HepG2 (cell line): ENCODE measurements around the gene HYCC2. TPM values are rescaled to one million over a fixed set of nuclear protein-coding genes. Genes with fewer than 3 reads are reported as not detected.

Experiments
- CAMTA2 ChIP-seq: sonication (generic); formaldehyde crosslinking; IDR thresholded peaks from 2 replicates; pipeline ENCODE4 v1.4.0; 2020; ENCODE audit warnings: mild to moderate bottlenecking, missing genetic modification reagents, borderline replicate concordance
- DR1 ChIP-seq: sonication (generic); formaldehyde crosslinking; IDR thresholded peaks from 2 replicates; pipeline ENCODE4 v1.8.0; 2021; ENCODE audit warnings: mild to moderate bottlenecking, missing genetic modification reagents, inconsistent platforms
- GTF3A ChIP-seq: sonication (generic); formaldehyde crosslinking; conservative IDR thresholded peaks from 2 replicates; pipeline ENCODE4 v1.4.0; 2020; ENCODE audit warnings: mild to moderate bottlenecking, missing genetic modification reagents
- IRX3 ChIP-seq: sonication (generic); formaldehyde crosslinking; IDR thresholded peaks from 2 replicates; pipeline ENCODE4 v1.8.1; 2023; ENCODE audit warnings: mild to moderate bottlenecking, low read depth, missing genetic modification reagents, borderline replicate concordance
- JDP2 ChIP-seq: sonication (generic); formaldehyde crosslinking; IDR thresholded peaks from 2 replicates; pipeline ENCODE4 v1.8.1; 2022; ENCODE audit warnings: missing genetic modification reagents, borderline replicate concordance
- KDM4B ChIP-seq: sonication (generic); formaldehyde crosslinking; IDR thresholded peaks from 2 replicates; pipeline ENCODE4 v1.4.0; 2020; ENCODE audit warnings: missing genetic modification reagents
- MBNL3 ChIP-seq: fragments of 250-450 bp; sonication (Bioruptor Pico); conservative IDR thresholded peaks from 2 replicates; pipeline ENCODE4 v1.8.0; 2022; ENCODE audit warnings: mild to moderate bottlenecking, inconsistent platforms
- NBN ChIP-seq: fragments of 450-650 bp; conservative IDR thresholded peaks from 2 replicates; pipeline ENCODE4 v1.6.1; 2017
- PHF8 ChIP-seq: sonication (generic); formaldehyde crosslinking; IDR thresholded peaks from 2 replicates; pipeline ENCODE4 v1.5.0; 2020; ENCODE audit warnings: missing genetic modification reagents
- REL ChIP-seq: sonication (generic); formaldehyde crosslinking; conservative IDR thresholded peaks from 2 replicates; pipeline ENCODE4 v1.8.0; 2022; ENCODE audit warnings: mild to moderate bottlenecking, missing genetic modification reagents, moderate library complexity
- TAF15 ChIP-seq: fragments of 200-400 bp; formaldehyde crosslinking; IDR thresholded peaks from one replicate; pipeline ENCODE4 v1.6.1; 2018; ENCODE audit warnings: mild to moderate bottlenecking, low read depth, low read length; ENCODE audit not compliant: poor library complexity, severe bottlenecking
- THYN1 ChIP-seq: sonication (generic); formaldehyde crosslinking; IDR thresholded peaks from 2 replicates; pipeline ENCODE4 v1.8.1; 2023; ENCODE audit warnings: low read depth, mild to moderate bottlenecking, moderate library complexity, missing genetic modification reagents, borderline replicate concordance
- TMF1 ChIP-seq: sonication (generic); formaldehyde crosslinking; IDR thresholded peaks from 2 replicates; pipeline ENCODE4 v1.8.1; 2022; ENCODE audit warnings: low read depth, missing genetic modification reagents
- ZFP82 ChIP-seq: sonication (generic); formaldehyde crosslinking; IDR thresholded peaks from 2 replicates; pipeline ENCODE4 v1.5.1; 2020; ENCODE audit warnings: mild to moderate bottlenecking, missing genetic modification reagents, borderline replicate concordance
- ZNF121 ChIP-seq: sonication (generic); formaldehyde crosslinking; IDR thresholded peaks from 2 replicates; pipeline ENCODE4 v1.5.0; 2020; ENCODE audit warnings: mild to moderate bottlenecking, missing genetic modification reagents
- ZNF235 ChIP-seq: sonication (generic); formaldehyde crosslinking; IDR thresholded peaks from 2 replicates; pipeline ENCODE4 v1.8.1; 2023; ENCODE audit warnings: mild to moderate bottlenecking, missing genetic modification reagents, borderline replicate concordance
- ZNF614 ChIP-seq: IDR thresholded peaks from 2 replicates; pipeline ENCODE4 v1.6.1; 2018; ENCODE audit warnings: missing biosample characterization, missing genetic modification reagents, inconsistent platforms, borderline replicate concordance
- ZNF724P ChIP-seq: sonication (generic); formaldehyde crosslinking; IDR thresholded peaks from 2 replicates; pipeline ENCODE4 v1.8.0; 2022; ENCODE audit warnings: missing genetic modification reagents, borderline replicate concordance
- polyA plus RNA-seq, 8 experiments: library from polyadenylated mRNA; depleted of rRNA in 3 of 8; stranded (reverse) in 7 of 8; unstranded in 1 of 8; fragments of >200 nt; fragmentation: Illumina TruSeq in 4 of 8; extraction: Trizol in 4 of 8; gene quantifications; 2 replicates each; pipeline versions ENCODE4 v1.2.1 to v1.2.3, GENCODE V29; 2011 to 2016; ENCODE audit warnings: low read depth in 4 of 8, missing spikeins in 1 of 8, mixed read lengths in 1 of 8; ENCODE audit not compliant: insufficient read depth in 1 of 8
- total RNA-seq, 5 experiments: library from RNA; depleted of rRNA; stranded (reverse); fragments of >200 nt; fragmentation: Illumina TruSeq; extraction: Trizol; gene quantifications; 2 replicates each; pipeline ENCODE4 v1.2.3, GENCODE V29; 2016; ENCODE audit warnings: low read depth in 1 of 5
- TF ChIP-seq, protein P1 (sequence below): fragments of 450-650 bp; IDR thresholded peaks from 2 replicates; pipeline ENCODE4 v1.6.1; 2016
- TF ChIP-seq, protein P2 (sequence below): sonication (generic); formaldehyde crosslinking; IDR thresholded peaks from 2 replicates; pipeline ENCODE4 v1.4.0; 2020; ENCODE audit warnings: missing genetic modification reagents, low read depth, mild to moderate bottlenecking, borderline replicate concordance
- TF ChIP-seq, protein P3 (sequence below): sonication (generic); formaldehyde crosslinking; IDR thresholded peaks from 2 replicates; pipeline ENCODE4 v1.4.0; 2020; ENCODE audit warnings: missing genetic modification reagents
- TF ChIP-seq, protein P4 (sequence below): sonication (generic); formaldehyde crosslinking; IDR thresholded peaks from 2 replicates; pipeline ENCODE4 v1.4.0; 2020; ENCODE audit warnings: missing genetic modification reagents

The HYCC2 gene
- total and polyA plus RNA-seq, 2 of the 13 experiments (the other 11 are each of a cell fraction or from before 2014, with no cell fraction given) = 4.7 to 13.9 TPM

DNA sequence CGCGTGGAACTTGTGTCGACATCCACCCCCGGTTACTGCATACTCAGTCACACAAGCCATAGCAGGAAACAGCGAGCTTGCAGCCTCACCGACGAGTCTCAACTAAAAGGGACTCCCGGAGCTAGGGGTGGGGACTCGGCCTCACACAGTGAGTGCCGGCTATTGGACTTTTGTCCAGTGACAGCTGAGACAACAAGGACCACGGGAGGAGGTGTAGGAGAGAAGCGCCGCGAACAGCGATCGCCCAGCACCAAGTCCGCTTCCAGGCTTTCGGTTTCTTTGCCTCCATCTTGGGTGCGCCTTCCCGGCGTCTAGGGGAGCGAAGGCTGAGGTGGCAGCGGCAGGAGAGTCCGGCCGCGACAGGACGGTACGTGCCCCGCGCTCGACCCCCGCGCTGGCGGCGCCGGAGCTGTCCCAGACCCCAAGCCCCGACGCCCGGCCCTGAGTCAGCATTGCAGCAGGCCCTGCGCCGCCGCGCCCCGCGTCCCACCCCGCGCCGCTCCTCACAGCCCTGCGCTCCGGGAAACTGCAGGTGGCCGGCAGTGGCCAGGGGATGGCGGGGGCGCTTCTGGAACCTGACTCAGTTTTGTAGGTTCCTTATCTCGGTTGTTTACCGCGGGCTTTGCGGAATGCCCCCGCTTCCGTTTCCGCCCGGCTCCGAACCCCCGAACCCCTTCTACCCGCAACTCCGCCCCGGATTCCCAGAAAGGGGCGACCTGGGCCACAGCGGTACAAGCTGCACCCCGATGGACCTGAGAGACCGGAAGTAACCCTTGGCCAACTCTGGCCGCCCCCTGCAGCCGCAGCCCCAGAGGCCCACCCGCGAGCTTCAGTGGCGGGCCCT lies 44.9 kb upstream of the HYCC2 start, which contains the start of gene CFLAR (continued):
- TF ChIP-seq, protein P1, sequence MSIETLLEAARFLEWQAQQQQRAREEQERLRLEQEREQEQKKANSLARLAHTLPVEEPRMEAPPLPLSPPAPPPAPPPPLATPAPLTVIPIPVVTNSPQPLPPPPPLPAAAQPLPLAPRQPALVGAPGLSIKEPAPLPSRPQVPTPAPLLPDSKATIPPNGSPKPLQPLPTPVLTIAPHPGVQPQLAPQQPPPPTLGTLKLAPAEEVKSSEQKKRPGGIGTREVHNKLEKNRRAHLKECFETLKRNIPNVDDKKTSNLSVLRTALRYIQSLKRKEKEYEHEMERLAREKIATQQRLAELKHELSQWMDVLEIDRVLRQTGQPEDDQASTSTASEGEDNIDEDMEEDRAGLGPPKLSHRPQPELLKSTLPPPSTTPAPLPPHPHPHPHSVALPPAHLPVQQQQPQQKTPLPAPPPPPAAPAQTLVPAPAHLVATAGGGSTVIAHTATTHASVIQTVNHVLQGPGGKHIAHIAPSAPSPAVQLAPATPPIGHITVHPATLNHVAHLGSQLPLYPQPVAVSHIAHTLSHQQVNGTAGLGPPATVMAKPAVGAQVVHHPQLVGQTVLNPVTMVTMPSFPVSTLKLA = 0 out of 2 replicates have a peak, but pooled peaks have one; percentile 20
- peak; percentile 80 for TF ChIP-seq PHF8 (CRISPR knock-in tag)
- TF ChIP-seq ZNF235 (CRISPR knock-in tag) = peak; percentile 99; the same call in 1 of the 2 replicates
- peak; percentile 61 for TF ChIP-seq DR1 (CRISPR knock-in tag)
- TF ChIP-seq TMF1 (CRISPR knock-in tag) = no peak
- TF ChIP-seq, protein P2, sequence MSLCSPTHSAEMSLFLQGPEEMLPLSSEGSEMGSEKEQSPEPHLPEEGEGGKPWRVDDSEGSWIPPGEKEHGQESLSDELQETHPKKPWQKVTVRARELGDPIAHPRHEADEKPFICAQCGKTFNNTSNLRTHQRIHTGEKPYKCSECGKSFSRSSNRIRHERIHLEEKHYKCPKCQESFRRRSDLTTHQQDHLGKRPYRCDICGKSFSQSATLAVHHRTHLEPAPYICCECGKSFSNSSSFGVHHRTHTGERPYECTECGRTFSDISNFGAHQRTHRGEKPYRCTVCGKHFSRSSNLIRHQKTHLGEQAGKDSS = peak; percentile 68
- TF ChIP-seq TAF15 = peak; percentile 58
- TF ChIP-seq REL (CRISPR knock-in tag) = no peak
- peak; percentile 98; the same call in 1 of the 2 replicates for TF ChIP-seq CAMTA2
- no peak for TF ChIP-seq MBNL3 (CRISPR knock-in tag)
- TF ChIP-seq ZNF614 (CRISPR knock-in tag) = 0 out of 2 replicates have a peak, but pooled peaks have one; percentile 69
- TF ChIP-seq KDM4B (CRISPR knock-in tag) = 0 out of 2 replicates have a peak, but pooled peaks have one; percentile 14
- no peak for TF ChIP-seq JDP2 (CRISPR knock-in tag)
- 0 out of 2 replicates have a peak, but pooled peaks have one; percentile 22 for TF ChIP-seq IRX3
- no peak; the same call in 1 of the 2 replicates for TF ChIP-seq GTF3A (CRISPR knock-in tag)
- TF ChIP-seq, protein P3, sequence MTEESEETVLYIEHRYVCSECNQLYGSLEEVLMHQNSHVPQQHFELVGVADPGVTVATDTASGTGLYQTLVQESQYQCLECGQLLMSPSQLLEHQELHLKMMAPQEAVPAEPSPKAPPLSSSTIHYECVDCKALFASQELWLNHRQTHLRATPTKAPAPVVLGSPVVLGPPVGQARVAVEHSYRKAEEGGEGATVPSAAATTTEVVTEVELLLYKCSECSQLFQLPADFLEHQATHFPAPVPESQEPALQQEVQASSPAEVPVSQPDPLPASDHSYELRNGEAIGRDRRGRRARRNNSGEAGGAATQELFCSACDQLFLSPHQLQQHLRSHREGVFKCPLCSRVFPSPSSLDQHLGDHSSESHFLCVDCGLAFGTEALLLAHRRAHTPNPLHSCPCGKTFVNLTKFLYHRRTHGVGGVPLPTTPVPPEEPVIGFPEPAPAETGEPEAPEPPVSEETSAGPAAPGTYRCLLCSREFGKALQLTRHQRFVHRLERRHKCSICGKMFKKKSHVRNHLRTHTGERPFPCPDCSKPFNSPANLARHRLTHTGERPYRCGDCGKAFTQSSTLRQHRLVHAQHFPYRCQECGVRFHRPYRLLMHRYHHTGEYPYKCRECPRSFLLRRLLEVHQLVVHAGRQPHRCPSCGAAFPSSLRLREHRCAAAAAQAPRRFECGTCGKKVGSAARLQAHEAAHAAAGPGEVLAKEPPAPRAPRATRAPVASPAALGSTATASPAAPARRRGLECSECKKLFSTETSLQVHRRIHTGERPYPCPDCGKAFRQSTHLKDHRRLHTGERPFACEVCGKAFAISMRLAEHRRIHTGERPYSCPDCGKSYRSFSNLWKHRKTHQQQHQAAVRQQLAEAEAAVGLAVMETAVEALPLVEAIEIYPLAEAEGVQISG (CRISPR knock-in tag) = peak; percentile 69; the same call in 1 of the 2 replicates
- TF ChIP-seq ZNF121 (CRISPR knock-in tag) = no peak
- peak; percentile 93; the same call in 1 of the 2 replicates for TF ChIP-seq ZFP82 (CRISPR knock-in tag)
- TF ChIP-seq, protein P4, sequence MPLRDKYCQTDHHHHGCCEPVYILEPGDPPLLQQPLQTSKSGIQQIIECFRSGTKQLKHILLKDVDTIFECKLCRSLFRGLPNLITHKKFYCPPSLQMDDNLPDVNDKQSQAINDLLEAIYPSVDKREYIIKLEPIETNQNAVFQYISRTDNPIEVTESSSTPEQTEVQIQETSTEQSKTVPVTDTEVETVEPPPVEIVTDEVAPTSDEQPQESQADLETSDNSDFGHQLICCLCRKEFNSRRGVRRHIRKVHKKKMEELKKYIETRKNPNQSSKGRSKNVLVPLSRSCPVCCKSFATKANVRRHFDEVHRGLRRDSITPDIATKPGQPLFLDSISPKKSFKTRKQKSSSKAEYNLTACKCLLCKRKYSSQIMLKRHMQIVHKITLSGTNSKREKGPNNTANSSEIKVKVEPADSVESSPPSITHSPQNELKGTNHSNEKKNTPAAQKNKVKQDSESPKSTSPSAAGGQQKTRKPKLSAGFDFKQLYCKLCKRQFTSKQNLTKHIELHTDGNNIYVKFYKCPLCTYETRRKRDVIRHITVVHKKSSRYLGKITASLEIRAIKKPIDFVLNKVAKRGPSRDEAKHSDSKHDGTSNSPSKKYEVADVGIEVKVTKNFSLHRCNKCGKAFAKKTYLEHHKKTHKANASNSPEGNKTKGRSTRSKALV (CRISPR knock-in tag) = peak; percentile 73; the same call in 1 of the 2 replicates
- TF ChIP-seq ZNF724P (CRISPR knock-in tag) = no peak
- TF ChIP-seq NBN = no peak
- no peak for TF ChIP-seq THYN1
